HepG2 (cell line): ENCODE measurements around the gene FXYD4. TPM values are rescaled to one million over a fixed set of nuclear protein-coding genes. Genes with fewer than 3 reads are reported as not detected.

Experiments used
- ATF7-NPFF ChIP-seq: sonication (generic); formaldehyde crosslinking; IDR thresholded peaks from 2 replicates; pipeline ENCODE4 v1.8.1; 2023; ENCODE audit warnings: mild to moderate bottlenecking, low read depth, missing genetic modification reagents, moderate library complexity
- CSRNP2 ChIP-seq: sonication (generic); formaldehyde crosslinking; conservative IDR thresholded peaks from 2 replicates; pipeline ENCODE4 v1.8.0; 2022; ENCODE audit warnings: low read depth, missing genetic modification reagents
- FOXO1 ChIP-seq: sonication (generic); formaldehyde crosslinking; IDR thresholded peaks from 2 replicates; pipeline ENCODE4 v1.4.0; 2020; ENCODE audit warnings: missing genetic modification reagents
- HMGA1 ChIP-seq: sonication (generic); formaldehyde crosslinking; conservative IDR thresholded peaks from 2 replicates; pipeline ENCODE4 v1.4.0; 2020; ENCODE audit warnings: missing genetic modification reagents
- IKZF4 ChIP-seq: sonication (generic); formaldehyde crosslinking; IDR thresholded peaks from 2 replicates; pipeline ENCODE4 v1.5.1; 2020; ENCODE audit warnings: borderline replicate concordance, mild to moderate bottlenecking, low read depth, missing genetic modification reagents; ENCODE audit errors: not compliant biosample characterization
- NFE2 ChIP-seq: sonication (generic); formaldehyde crosslinking; IDR thresholded peaks from 2 replicates; pipeline ENCODE4 v1.4.0; 2020; ENCODE audit warnings: missing genetic modification reagents
- NPAS2 ChIP-seq: sonication (generic); formaldehyde crosslinking; IDR thresholded peaks from 2 replicates; pipeline ENCODE4 v1.8.0; 2022; ENCODE audit warnings: mild to moderate bottlenecking, missing genetic modification reagents, borderline replicate concordance
- PHF8 ChIP-seq: sonication (generic); formaldehyde crosslinking; IDR thresholded peaks from 2 replicates; pipeline ENCODE4 v1.5.0; 2020; ENCODE audit warnings: missing genetic modification reagents
- RXRB ChIP-seq: IDR thresholded peaks from 2 replicates; pipeline ENCODE4 v1.6.1; 2016; ENCODE audit warnings: borderline replicate concordance, missing genetic modification reagents, missing compliant biosample characterization
- SETDB1 ChIP-seq: sonication (generic); formaldehyde crosslinking; IDR thresholded peaks from 2 replicates; pipeline ENCODE4 v1.5.1; 2020; ENCODE audit warnings: missing genetic modification reagents, mild to moderate bottlenecking, borderline replicate concordance
- SRSF4 ChIP-seq: fragments of 200-400 bp; formaldehyde crosslinking; IDR thresholded peaks from one replicate; pipeline ENCODE4 v1.6.1; 2018; ENCODE audit warnings: mild to moderate bottlenecking, low read depth, low read length, moderate library complexity; ENCODE audit not compliant: poor library complexity, severe bottlenecking
- TFDP1 ChIP-seq: IDR thresholded peaks from 2 replicates; pipeline ENCODE4 v1.6.1; 2016; ENCODE audit warnings: missing compliant biosample characterization, missing genetic modification reagents, borderline replicate concordance
- TRIM24 ChIP-seq: sonication (generic); formaldehyde crosslinking; IDR thresholded peaks from 2 replicates; pipeline ENCODE4 v1.8.0; 2022; ENCODE audit warnings: mild to moderate bottlenecking, missing genetic modification reagents
- ZBED4 ChIP-seq: sonication (generic); formaldehyde crosslinking; IDR thresholded peaks from 2 replicates; pipeline ENCODE4 v1.4.0; 2020; ENCODE audit warnings: missing genetic modification reagents, borderline replicate concordance
- ZBTB42 ChIP-seq: sonication (generic); formaldehyde crosslinking; IDR thresholded peaks from 2 replicates; pipeline ENCODE4 v1.5.0; 2020; ENCODE audit warnings: mild to moderate bottlenecking, missing genetic modification reagents
- ZFP36 ChIP-seq: fragments of 150-350 bp; IDR thresholded peaks from 2 replicates; pipeline ENCODE4 v1.6.1; 2018; ENCODE audit warnings: borderline replicate concordance, low read length, low read depth; ENCODE audit not compliant: partially characterized antibody
- ZNF20 ChIP-seq: sonication (generic); formaldehyde crosslinking; IDR thresholded peaks from 2 replicates; pipeline ENCODE4 v1.4.0; 2020; ENCODE audit warnings: mild to moderate bottlenecking, moderate library complexity, missing genetic modification reagents
- polyA plus RNA-seq, 8 experiments: library from polyadenylated mRNA; depleted of rRNA in 3 of 8; stranded (reverse) in 7 of 8; unstranded in 1 of 8; fragments of >200 nt; fragmentation: Illumina TruSeq in 4 of 8; extraction: Trizol in 4 of 8; gene quantifications; 2 replicates each; pipeline versions ENCODE4 v1.2.1 to v1.2.3, GENCODE V29; 2011 to 2016; ENCODE audit warnings: low read depth in 4 of 8, missing spikeins in 1 of 8, mixed read lengths in 1 of 8; ENCODE audit not compliant: insufficient read depth in 1 of 8
- total RNA-seq, 5 experiments: library from RNA; depleted of rRNA; stranded (reverse); fragments of >200 nt; fragmentation: Illumina TruSeq; extraction: Trizol; gene quantifications; 2 replicates each; pipeline ENCODE4 v1.2.3, GENCODE V29; 2016; ENCODE audit warnings: low read depth in 1 of 5
- TF ChIP-seq, protein P1 (sequence below): sonication (generic); formaldehyde crosslinking; IDR thresholded peaks from 2 replicates; pipeline ENCODE4 v1.8.1; 2023; ENCODE audit warnings: missing genetic modification reagents, inconsistent platforms, borderline replicate concordance
- TF ChIP-seq, protein P2 (sequence below): IDR thresholded peaks from 2 replicates; pipeline ENCODE4 v1.6.1; 2018; ENCODE audit warnings: missing genetic modification reagents

The FXYD4 gene
- total and polyA plus RNA-seq, 2 of the 13 experiments (the other 11 are each of a cell fraction or from before 2014, with no cell fraction given): not detected

- TF ChIP-seq, protein P1, sequence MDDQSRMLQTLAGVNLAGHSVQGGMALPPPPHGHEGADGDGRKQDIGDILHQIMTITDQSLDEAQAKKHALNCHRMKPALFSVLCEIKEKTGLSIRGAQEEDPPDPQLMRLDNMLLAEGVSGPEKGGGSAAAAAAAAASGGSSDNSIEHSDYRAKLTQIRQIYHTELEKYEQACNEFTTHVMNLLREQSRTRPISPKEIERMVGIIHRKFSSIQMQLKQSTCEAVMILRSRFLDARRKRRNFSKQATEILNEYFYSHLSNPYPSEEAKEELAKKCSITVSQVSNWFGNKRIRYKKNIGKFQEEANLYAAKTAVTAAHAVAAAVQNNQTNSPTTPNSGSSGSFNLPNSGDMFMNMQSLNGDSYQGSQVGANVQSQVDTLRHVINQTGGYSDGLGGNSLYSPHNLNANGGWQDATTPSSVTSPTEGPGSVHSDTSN (CRISPR knock-in tag): peak; percentile 96
- TF ChIP-seq ZBTB42 (CRISPR knock-in tag): peak; percentile 97
- no peak for TF ChIP-seq ZFP36
- TF ChIP-seq TFDP1: peak; percentile 99
- peak; percentile 96 for TF ChIP-seq ATF7-NPFF (CRISPR knock-in tag)
- peak; percentile 98 for TF ChIP-seq NPAS2 (CRISPR knock-in tag)
- TF ChIP-seq ZBED4 (CRISPR knock-in tag): peak; percentile 40; the same call in 1 of the 2 replicates
- 0 out of 2 replicates have a peak, but pooled peaks have one; percentile 55 for TF ChIP-seq TRIM24 (CRISPR knock-in tag)
- no peak for TF ChIP-seq HMGA1 (CRISPR knock-in tag)
- TF ChIP-seq SETDB1 (CRISPR knock-in tag): no peak
- TF ChIP-seq, protein P2, sequence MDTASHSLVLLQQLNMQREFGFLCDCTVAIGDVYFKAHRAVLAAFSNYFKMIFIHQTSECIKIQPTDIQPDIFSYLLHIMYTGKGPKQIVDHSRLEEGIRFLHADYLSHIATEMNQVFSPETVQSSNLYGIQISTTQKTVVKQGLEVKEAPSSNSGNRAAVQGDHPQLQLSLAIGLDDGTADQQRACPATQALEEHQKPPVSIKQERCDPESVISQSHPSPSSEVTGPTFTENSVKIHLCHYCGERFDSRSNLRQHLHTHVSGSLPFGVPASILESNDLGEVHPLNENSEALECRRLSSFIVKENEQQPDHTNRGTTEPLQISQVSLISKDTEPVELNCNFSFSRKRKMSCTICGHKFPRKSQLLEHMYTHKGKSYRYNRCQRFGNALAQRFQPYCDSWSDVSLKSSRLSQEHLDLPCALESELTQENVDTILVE (CRISPR knock-in tag): peak; percentile 98
- no peak for TF ChIP-seq NFE2 (CRISPR knock-in tag)
- TF ChIP-seq IKZF4 (CRISPR knock-in tag): peak; percentile 83
- TF ChIP-seq PHF8 (CRISPR knock-in tag): peak; percentile 68
- no peak for TF ChIP-seq SRSF4
- TF ChIP-seq FOXO1 (CRISPR knock-in tag): peak; percentile 91
- peak; percentile 97 for TF ChIP-seq RXRB (CRISPR knock-in tag)
- 0 out of 2 replicates have a peak, but pooled peaks have one; percentile 65 for TF ChIP-seq ZNF20 (CRISPR knock-in tag)
- peak; percentile 91 for TF ChIP-seq CSRNP2 (CRISPR knock-in tag)
Measured at GRCh38 chr10:43420369-43421200, 49.1 kb downstream of the FXYD4 start (continued).
